GM23338 (cell line): ENCODE data around the gene PROSER2. TPM values are rescaled to one million over a fixed set of nuclear protein-coding genes. Genes with fewer than 3 reads are reported as not detected.

Experiments used
- ATAC-seq: fragments of 200-7000 bp; cut with Tn5 transposase; 3 replicates; pipeline ENCODE4 v1.9.1; 2020
- DNase-seq: peaks from one replicate; pipeline ENCODE4 v3.0.0-alpha.2; 2015; ENCODE audit warnings: low spot score
- H2AFZ ChIP-seq: fragments of 200-600 bp; sonication (generic); 2 replicates; pipeline ENCODE4 v1.8.0; 2016; ENCODE audit warnings: antibody characterized with exemption, mild to moderate bottlenecking, moderate library complexity
- H3F3A ChIP-seq: fragments of 200-600 bp; sonication (generic); replicated peaks from 2 replicates; pipeline ENCODE4 v1.8.0; 2017; ENCODE audit warnings: antibody characterized with exemption, mixed run types, low read depth
- H3K27ac ChIP-seq: fragments of 200-600 bp; sonication (generic); 2 replicates; pipeline ENCODE4 v1.6.1; 2016; ENCODE audit warnings: low read depth
- H3K27me3 ChIP-seq: fragments of 200-600 bp; sonication (generic); 2 replicates; pipeline ENCODE4 v1.8.0; 2016; ENCODE audit warnings: mild to moderate bottlenecking, mixed run types, moderate library complexity; ENCODE audit not compliant: insufficient read depth
- H3K36me3 ChIP-seq: fragments of 200-600 bp; sonication (generic); 2 replicates; pipeline ENCODE4 v1.8.0; 2016; ENCODE audit warnings: mild to moderate bottlenecking; ENCODE audit not compliant: insufficient read depth
- H3K4me1 ChIP-seq: fragments of 200-600 bp; sonication (generic); 2 replicates; pipeline ENCODE4 v1.8.0; 2016; ENCODE audit warnings: mild to moderate bottlenecking, moderate library complexity; ENCODE audit not compliant: insufficient read depth
- H3K4me2 ChIP-seq: fragments of 200-600 bp; sonication (generic); 2 replicates; pipeline ENCODE4 v1.7.1; 2017; ENCODE audit warnings: mixed run types
- H3K4me3 ChIP-seq: fragments of 200-600 bp; sonication (generic); 2 replicates; pipeline ENCODE4 v1.6.1; 2016; ENCODE audit warnings: mixed run types
- H3K79me2 ChIP-seq: fragments of 200-600 bp; sonication (generic); replicated peaks from 2 replicates; pipeline ENCODE4 v1.8.0; 2017; ENCODE audit warnings: mild to moderate bottlenecking; ENCODE audit not compliant: insufficient read depth
- H3K9me2 ChIP-seq: fragments of 200-600 bp; sonication (generic); 2 replicates; pipeline ENCODE4 v1.8.0; 2017; ENCODE audit not compliant: insufficient read depth
- H4K20me1 ChIP-seq: fragments of 200-600 bp; sonication (generic); replicated peaks from 2 replicates; pipeline ENCODE4 v1.8.0; 2017; ENCODE audit warnings: mild to moderate bottlenecking; ENCODE audit not compliant: insufficient read depth
- H3K27ac Mint-ChIP-seq: 2 replicates; pipeline ENCODE4 v1.8.0; 2020; ENCODE audit warnings: inconsistent platforms, mild to moderate bottlenecking, moderate library complexity, mixed read lengths
- H3K27me3 Mint-ChIP-seq: 3 replicates; pipeline ENCODE4 v1.8.0; 2022; ENCODE audit warnings: low read depth, mild to moderate bottlenecking, moderate library complexity, mixed read lengths, inconsistent platforms; ENCODE audit not compliant: insufficient read depth, poor library complexity
- H3K36me3 Mint-ChIP-seq: 3 replicates; pipeline ENCODE4 v1.8.0; 2021; ENCODE audit warnings: low read depth, mild to moderate bottlenecking, inconsistent platforms, moderate library complexity, mixed read lengths
- H3K4me1 Mint-ChIP-seq: 3 replicates; pipeline ENCODE4 v1.8.0; 2020; ENCODE audit warnings: mild to moderate bottlenecking, inconsistent platforms, mixed read lengths
- H3K4me3 Mint-ChIP-seq: 3 replicates; pipeline ENCODE4 v1.8.0; 2021; ENCODE audit warnings: moderate library complexity, mild to moderate bottlenecking, inconsistent platforms, mixed read lengths
- H3K9me3 Mint-ChIP-seq: 3 replicates; pipeline ENCODE4 v1.8.0; 2020; ENCODE audit warnings: moderate library complexity, mild to moderate bottlenecking, inconsistent platforms, mixed read lengths
- CREB1 ChIP-seq: fragments of 250-450 bp; sonication (Bioruptor Pico); IDR thresholded peaks from 2 replicates; pipeline ENCODE4 v1.5.0; 2020; ENCODE audit warnings: low read depth, mild to moderate bottlenecking, moderate library complexity
- EZH2 ChIP-seq: fragments of 200-600 bp; sonication (generic); IDR thresholded peaks from one replicate; pipeline ENCODE4 v1.8.0; 2017; ENCODE audit warnings: antibody characterized with exemption, mild to moderate bottlenecking, low read depth; ENCODE audit not compliant: unreplicated experiment
- EZH2phosphoT487 ChIP-seq: fragments of 200-600 bp; sonication (generic); IDR thresholded peaks from one replicate; pipeline ENCODE4 v1.8.1; 2018; ENCODE audit warnings: antibody characterized with exemption; ENCODE audit not compliant: unreplicated experiment
- JUNB ChIP-seq: IDR thresholded peaks from one replicate; pipeline ENCODE4 v1.6.1; 2016; ENCODE audit warnings: antibody characterized with exemption; ENCODE audit not compliant: unreplicated experiment
- NANOG ChIP-seq: IDR thresholded peaks from 2 replicates; pipeline ENCODE4 v1.6.1; 2016; ENCODE audit warnings: antibody characterized with exemption, borderline replicate concordance
- POLR2AphosphoS5 ChIP-seq: IDR thresholded peaks from 2 replicates; pipeline ENCODE4 v1.6.1; 2016; ENCODE audit warnings: antibody characterized with exemption, low read depth
- STAT1 ChIP-seq: IDR thresholded peaks from one replicate; pipeline ENCODE4 v1.6.1; 2016; ENCODE audit warnings: antibody characterized with exemption; ENCODE audit not compliant: unreplicated experiment
- ZNF114 ChIP-seq: fragments of 250-450 bp; sonication (Bioruptor Pico); IDR thresholded peaks from 2 replicates; pipeline ENCODE4 v1.5.0; 2020; ENCODE audit warnings: mild to moderate bottlenecking, moderate library complexity
- ZNF331 ChIP-seq: fragments of 250-450 bp; sonication (Bioruptor Pico); IDR thresholded peaks from 2 replicates; pipeline ENCODE4 v1.5.0; 2020; ENCODE audit warnings: low read depth, mild to moderate bottlenecking, moderate library complexity
- polyA plus RNA-seq: library from polyadenylated mRNA; unstranded; fragments of >200 nt; fragmentation: Nextera tagmentation; extraction: Ambion mirVana; gene quantifications from 2 replicates; pipeline ENCODE4 v1.2.1, GENCODE V29; 2016
- total RNA-seq: library from RNA; depleted of rRNA; stranded (reverse); fragments of >200 nt; shearing (Covaris generic); gene quantifications from 2 replicates; pipeline ENCODE4 v1.2.3, GENCODE V29; 2014
- TF ChIP-seq, protein P1 (sequence below), 2 experiments: fragments of 200-600 bp in 1 of 2; sonication (generic) in 1 of 2; conservative IDR thresholded peaks; 2 replicates each; pipeline versions ENCODE4 v1.5.1 to v1.6.1; 2016 to 2017; ENCODE audit warnings: antibody characterized with exemption in 2 of 2, low read depth in 2 of 2, mild to moderate bottlenecking in 2 of 2, moderate library complexity in 1 of 2
- TF ChIP-seq, protein P2 (sequence below): IDR thresholded peaks from 2 replicates; pipeline ENCODE4 v1.6.1; 2016; ENCODE audit warnings: antibody characterized with exemption

PROSER2 gene
- total and polyA plus RNA-seq, 2 experiments from 2014 or later, result 4.2 to 10.8 TPM

DNA sequence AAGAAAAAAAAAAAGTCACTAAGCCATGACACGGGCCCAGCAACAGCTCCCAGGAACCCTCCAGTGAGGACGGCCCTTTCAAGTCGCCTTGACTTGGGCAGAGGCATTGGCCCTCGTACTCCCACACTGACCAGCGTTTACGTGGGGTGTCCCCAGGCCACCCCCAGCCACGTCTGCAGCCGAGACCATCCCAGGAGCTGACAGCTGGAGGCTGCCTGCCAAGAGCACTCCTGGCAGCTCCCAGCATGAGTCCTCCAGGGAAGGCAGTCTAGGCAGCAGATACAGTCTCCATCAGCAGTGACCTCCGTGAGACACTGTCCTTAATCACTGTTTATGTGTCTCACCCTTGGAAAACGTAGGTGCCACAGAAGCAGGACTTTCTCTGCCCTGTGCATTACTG lies 86.5 kb downstream of the PROSER2 start:
- Histone ChIP-seq H3K4me1 (peaks cover 8% of the 10 kb centered on the region; the same call in 1 of the 2 replicates), H4K20me1 (no peaks in the 10 kb centered on the region), H3K27me3 (no peaks in the 10 kb centered on the region), H3K4me2 (no peak overlapping the region), H3K4me3 (no peak overlapping the region), H3K9me2 (no peaks in the 10 kb centered on the region), H3K79me2 (no peaks in the 10 kb centered on the region), H3K36me3 (no peaks in the 10 kb centered on the region), H2AFZ (no peak overlapping the region), H3K27ac (no peak overlapping the region), H3F3A (no peaks in the 10 kb centered on the region)
- Mint-ChIP-seq H3K4me1 (peaks cover 9% of the 10 kb centered on the region), H3K36me3 (no peaks in the 10 kb centered on the region), H3K27me3 (peaks cover 3% of the 10 kb centered on the region), H3K4me3 (no peak overlapping the region), H3K9me3 (no peaks in the 10 kb centered on the region), H3K27ac (no peak overlapping the region)
- DNase-seq, result no peak
- TF ChIP-seq, protein P1, sequence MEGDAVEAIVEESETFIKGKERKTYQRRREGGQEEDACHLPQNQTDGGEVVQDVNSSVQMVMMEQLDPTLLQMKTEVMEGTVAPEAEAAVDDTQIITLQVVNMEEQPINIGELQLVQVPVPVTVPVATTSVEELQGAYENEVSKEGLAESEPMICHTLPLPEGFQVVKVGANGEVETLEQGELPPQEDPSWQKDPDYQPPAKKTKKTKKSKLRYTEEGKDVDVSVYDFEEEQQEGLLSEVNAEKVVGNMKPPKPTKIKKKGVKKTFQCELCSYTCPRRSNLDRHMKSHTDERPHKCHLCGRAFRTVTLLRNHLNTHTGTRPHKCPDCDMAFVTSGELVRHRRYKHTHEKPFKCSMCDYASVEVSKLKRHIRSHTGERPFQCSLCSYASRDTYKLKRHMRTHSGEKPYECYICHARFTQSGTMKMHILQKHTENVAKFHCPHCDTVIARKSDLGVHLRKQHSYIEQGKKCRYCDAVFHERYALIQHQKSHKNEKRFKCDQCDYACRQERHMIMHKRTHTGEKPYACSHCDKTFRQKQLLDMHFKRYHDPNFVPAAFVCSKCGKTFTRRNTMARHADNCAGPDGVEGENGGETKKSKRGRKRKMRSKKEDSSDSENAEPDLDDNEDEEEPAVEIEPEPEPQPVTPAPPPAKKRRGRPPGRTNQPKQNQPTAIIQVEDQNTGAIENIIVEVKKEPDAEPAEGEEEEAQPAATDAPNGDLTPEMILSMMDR (conservative IDR thresholded peaks at IDR 0.05; ENCODE audit: low read depth in 2 of 2), result no peak
- no peak for TF ChIP-seq NANOG
- TF ChIP-seq, protein P2, sequence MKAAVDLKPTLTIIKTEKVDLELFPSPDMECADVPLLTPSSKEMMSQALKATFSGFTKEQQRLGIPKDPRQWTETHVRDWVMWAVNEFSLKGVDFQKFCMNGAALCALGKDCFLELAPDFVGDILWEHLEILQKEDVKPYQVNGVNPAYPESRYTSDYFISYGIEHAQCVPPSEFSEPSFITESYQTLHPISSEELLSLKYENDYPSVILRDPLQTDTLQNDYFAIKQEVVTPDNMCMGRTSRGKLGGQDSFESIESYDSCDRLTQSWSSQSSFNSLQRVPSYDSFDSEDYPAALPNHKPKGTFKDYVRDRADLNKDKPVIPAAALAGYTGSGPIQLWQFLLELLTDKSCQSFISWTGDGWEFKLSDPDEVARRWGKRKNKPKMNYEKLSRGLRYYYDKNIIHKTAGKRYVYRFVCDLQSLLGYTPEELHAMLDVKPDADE, result no peak
- TF ChIP-seq CREB1 (CRISPR knock-in tag), result no peak
- no peak for TF ChIP-seq ZNF331 (CRISPR knock-in tag)
- TF ChIP-seq JUNB, result no peak
- no peak for TF ChIP-seq ZNF114 (CRISPR knock-in tag)
- ATAC-seq, result no peak

DNA sequence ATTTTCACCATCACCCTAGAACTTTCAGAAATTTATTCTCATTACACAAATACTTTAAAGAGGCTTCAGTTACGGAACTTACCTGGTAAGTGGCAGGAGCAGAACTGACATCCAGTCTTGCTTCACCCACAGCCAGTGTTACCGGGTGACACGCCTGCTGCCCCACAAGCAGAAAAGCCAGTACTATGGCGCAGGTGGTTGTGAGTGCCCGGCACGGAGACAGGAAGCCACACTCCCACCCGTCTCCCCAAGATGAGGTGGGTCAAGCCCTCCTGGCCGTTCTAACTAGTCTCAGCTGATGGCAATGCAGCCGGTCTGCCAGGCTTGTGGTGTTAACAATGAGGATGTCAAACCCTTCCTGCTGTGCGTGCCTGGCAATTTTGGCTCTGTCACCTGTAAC lies 86.9 kb downstream of the PROSER2 start:
- Histone ChIP-seq H3K9me2 (no peaks in the 10 kb centered on the region), H3K27ac (no peak overlapping the region), H3K4me2 (no peak overlapping the region), H3K4me3 (no peak overlapping the region), H3K27me3 (no peaks in the 10 kb centered on the region), H3F3A (no peaks in the 10 kb centered on the region), H3K4me1 (peaks cover 8% of the 10 kb centered on the region; the same call in 1 of the 2 replicates), H2AFZ (no peak overlapping the region), H3K36me3 (no peaks in the 10 kb centered on the region), H3K79me2 (no peaks in the 10 kb centered on the region), H4K20me1 (no peaks in the 10 kb centered on the region)
- H3K27me3 Mint-ChIP-seq, result peaks cover 3% of the 10 kb centered on the region
- no peak for DNase-seq
- no peaks in the 10 kb centered on the region for H3K9me3 Mint-ChIP-seq
- no peak for ATAC-seq
- no peak overlapping the region; the same call in 1 of the 2 replicates for H3K27ac Mint-ChIP-seq
- H3K36me3 Mint-ChIP-seq, result no peaks in the 10 kb centered on the region
- H3K4me1 Mint-ChIP-seq, result peaks cover 9% of the 10 kb centered on the region
- no peak overlapping the region for H3K4me3 Mint-ChIP-seq
- TF ChIP-seq POLR2AphosphoS5 (no peak), ZNF331 (CRISPR knock-in tag) (no peak), STAT1 (no peak), JUNB (no peak), EZH2phosphoT487 (no peak), EZH2 (no peak), NANOG (no peak)
- TF ChIP-seq, protein P1 (conservative IDR thresholded peaks at IDR 0.05; ENCODE audit: low read depth in 2 of 2), result no peak
